NT2/D1 (cell line): Measurements from ENCODE around the gene MAP3K2.

Experiments used
- SUZ12 ChIP-seq: IDR thresholded peaks from 2 replicates; pipeline ENCODE4 v1.6.1; 2011; ENCODE audit not compliant: insufficient read length, insufficient read depth; ENCODE audit errors: extremely low read depth
- ZNF274 ChIP-seq: IDR thresholded peaks from 2 replicates; pipeline ENCODE4 v1.6.1; 2011; ENCODE audit warnings: mild to moderate bottlenecking, low read depth, low read length

- TF ChIP-seq ZNF274: no peak
- no peak for TF ChIP-seq SUZ12
Observed at GRCh38 chr2:127410871-127411652, 23.3 kb upstream of the MAP3K2 start.
